Measurements from ENCODE around the gene CARD9. TPM values are rescaled to one million over a fixed set of nuclear protein-coding genes. Genes with fewer than 3 reads are reported as not detected.

CARD9 gene
- total RNA-seq, 1 donor from 2014 or later = 1.4 TPM

GRCh38 chr9:136403915-136404800, 30.7 kb upstream of the CARD9 start:
- intact Hi-C loops (cut with DNase I) = loop anchor here (5.0 kb wide), 1 partner anchor 162 kb away; no protein-coding TSS in a partner anchor
- no peak for ATAC-seq
- DNase-seq (ENCODE audit: missing footprints) = no peak

- ATAC-seq (no peak), DNase-seq (ENCODE audit: missing footprints) (no peak)
- intact Hi-C loops (cut with DNase I) = loop anchor here (5.0 kb wide), 1 partner anchor 161 kb away; no protein-coding TSS in a partner anchor
These were observed 30.1 kb upstream of the CARD9 start for GRCh38 chr9:136403538-136403914.

DNA sequence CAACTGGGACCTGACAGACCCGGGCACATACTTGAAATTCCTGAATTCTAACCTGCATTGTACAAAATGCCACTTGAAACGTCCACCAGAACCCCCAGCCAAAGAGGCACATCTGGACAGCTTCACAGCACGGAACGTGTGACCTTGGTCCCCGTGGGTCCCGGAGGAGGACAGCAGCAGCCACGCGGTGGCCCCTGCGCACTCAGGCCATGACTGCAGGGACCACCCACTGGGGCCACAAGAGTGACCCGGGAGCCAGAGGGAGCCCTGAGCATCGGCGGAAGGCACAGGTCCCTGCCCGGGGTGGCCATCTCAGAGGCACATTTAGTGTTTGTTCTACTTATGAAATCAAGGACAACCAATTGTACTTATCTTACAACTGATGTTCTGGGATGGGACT, 28.6 kb upstream of the CARD9 start:
- intact Hi-C loops (cut with DNase I) = loop anchor here (5.0 kb wide), 1 partner anchor 160 kb away; no protein-coding TSS in a partner anchor
- DNase-seq (ENCODE audit: missing footprints) (no peak), ATAC-seq (no peak)

GRCh38 chr9:136401173-136401922, 27.9 kb upstream of the CARD9 start:
- DNase-seq (ENCODE audit: missing footprints) (no peak), ATAC-seq (no peak)
- intact Hi-C loops (cut with DNase I) = loop anchor here (5.0 kb wide), 1 partner anchor 159 kb away; no protein-coding TSS in a partner anchor

DNA sequence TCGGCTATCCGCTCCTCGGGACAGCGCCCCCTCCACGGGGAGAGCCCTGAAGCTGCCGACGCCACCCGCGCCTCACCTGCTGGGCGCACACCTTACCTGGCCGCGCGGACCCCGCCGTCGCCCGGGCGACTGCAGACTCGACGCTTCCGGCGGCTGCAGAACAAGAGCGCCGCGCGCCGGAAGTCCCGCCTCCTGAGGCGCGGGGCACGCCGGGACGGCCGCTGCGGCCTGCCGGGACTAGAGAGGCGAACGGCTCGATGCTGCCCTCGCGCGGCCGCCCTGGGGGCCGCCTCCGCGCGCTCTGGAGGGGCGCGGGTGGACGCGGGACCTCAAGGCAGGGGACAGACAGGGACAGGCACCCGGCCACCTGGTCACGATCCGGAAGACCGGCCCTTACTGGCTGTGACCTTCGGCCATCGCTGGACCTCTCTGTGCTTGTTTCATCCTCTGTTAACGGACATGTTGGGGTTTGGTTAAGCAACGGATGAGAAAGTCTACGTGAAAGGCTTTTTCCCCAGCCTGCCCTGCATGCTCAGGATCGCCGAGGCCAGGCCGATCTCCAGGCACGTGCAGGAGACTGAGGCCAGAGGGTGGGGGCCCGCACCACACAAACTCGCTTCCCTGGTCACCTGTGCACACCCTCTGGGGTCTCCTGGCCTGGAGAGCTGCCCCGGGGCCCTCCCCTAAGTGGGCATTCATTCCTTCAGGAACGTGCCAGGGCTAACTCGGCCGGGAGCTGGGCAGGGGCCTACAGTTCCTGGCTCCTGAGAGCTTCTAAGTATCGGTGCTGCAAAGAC, 26.8 kb upstream of the CARD9 start, which contains the start of gene SNAPC4:
Gene SNAPC4 (minus strand): TSS at position 133 of the 797 bp plus-strand sequence. CDS start 1,742 bp downstream, outside the sequence.
- DNase-seq (ENCODE audit: missing footprints) (peak; percentile 96), ATAC-seq (peak; percentile 91)
- intact Hi-C loops (cut with DNase I) = loop anchor here (1.0 to 5.0 kb wide), 3 partner anchors 61 to 158 kb away; no protein-coding TSS in a partner anchor

DNA sequence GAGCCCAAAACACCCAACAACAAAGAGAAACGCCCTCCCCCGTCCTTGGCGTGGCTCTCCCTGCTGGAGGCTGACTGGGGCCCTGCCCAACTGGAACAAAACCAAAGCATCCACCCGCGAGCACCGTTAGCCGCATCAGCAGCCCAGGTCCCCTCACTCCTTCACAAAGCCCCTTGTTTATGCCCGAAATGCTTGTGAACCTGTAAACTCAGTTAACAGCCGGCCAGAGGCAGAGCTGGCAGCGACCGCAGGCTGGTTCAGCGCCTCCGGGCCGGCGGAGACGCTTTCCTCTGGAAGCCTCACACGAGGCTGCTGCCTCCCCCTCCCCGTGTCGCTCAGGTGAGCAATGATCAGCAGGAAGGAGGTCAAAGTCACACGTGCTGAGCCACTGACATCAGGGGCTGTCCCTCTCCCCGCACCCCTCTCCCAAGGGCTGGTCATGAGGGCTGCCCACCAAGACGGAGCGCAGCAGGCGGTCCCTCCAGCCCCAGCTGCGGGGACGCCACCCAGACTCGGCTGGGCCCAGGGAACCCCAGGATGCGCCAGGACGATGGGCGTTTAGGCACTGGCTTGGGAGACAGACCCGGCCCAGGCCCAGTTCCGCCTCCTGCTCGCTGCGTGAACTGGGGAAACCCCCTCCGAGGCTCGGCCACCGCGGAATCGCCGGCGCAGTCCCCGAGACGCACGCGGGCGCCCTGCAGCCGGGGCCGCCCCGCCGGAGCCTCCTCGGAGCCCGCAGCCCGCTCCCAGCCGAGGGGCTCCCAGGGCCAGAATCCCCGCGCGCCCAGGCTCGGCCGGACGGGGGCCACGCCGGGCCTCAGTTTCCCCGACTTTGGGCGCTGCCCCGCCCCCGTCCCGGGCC, 25.9 kb upstream of the CARD9 start:
- DNase-seq (ENCODE audit: missing footprints) = no peak
- intact Hi-C loops (cut with DNase I) = loop anchor here (1.0 to 5.0 kb wide), 3 partner anchors 60 to 157 kb away; no protein-coding TSS in a partner anchor
- ATAC-seq = no peak

GRCh38 chr9:136398286-136398685, 24.8 kb upstream of the CARD9 start:
- intact Hi-C loops (cut with DNase I) = no loop called here
- no peak for DNase-seq (ENCODE audit: missing footprints)
- no peak for ATAC-seq

DNA sequence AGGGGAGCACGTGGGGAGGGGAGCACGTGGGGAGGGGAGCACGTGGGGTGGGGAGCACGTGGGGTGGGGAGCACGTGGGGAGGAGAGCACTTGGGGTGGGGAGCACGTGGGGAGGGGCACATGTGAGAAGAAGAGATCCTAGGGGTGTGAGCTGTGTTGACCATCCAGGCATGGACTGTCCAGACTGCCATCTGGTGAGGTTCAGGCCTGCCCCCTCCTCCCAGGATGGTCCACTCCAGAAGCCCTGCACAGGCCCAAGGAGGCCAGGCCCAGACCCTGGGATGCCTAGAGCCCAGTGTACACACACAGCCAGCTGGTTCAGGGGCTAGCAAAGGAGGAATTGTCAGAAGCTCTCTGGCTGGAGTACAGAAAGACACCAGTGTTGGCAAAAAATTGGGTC, 24.2 kb upstream of the CARD9 start:
- DNase-seq (ENCODE audit: missing footprints) (no peak), ATAC-seq (no peak)
- intact Hi-C loops (cut with DNase I) = no loop called here

DNA sequence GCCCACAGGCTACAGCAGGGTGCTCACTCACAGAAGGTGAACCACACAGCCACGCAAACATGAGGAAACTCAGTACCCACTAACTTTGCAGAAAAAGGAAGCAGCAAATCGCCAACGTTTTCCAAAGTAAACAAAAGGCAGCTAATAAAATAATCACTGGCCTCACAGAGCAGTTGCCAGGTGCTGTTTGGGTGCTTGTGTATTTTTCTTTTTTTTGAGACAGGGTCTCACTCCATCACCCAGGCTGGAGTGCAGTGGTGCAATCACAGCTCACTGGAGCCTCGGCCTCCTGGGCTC, 22.7 kb upstream of the CARD9 start:
- DNase-seq (ENCODE audit: missing footprints) = no peak
- intact Hi-C loops (cut with DNase I) = no loop called here
- no peak for ATAC-seq

DNA sequence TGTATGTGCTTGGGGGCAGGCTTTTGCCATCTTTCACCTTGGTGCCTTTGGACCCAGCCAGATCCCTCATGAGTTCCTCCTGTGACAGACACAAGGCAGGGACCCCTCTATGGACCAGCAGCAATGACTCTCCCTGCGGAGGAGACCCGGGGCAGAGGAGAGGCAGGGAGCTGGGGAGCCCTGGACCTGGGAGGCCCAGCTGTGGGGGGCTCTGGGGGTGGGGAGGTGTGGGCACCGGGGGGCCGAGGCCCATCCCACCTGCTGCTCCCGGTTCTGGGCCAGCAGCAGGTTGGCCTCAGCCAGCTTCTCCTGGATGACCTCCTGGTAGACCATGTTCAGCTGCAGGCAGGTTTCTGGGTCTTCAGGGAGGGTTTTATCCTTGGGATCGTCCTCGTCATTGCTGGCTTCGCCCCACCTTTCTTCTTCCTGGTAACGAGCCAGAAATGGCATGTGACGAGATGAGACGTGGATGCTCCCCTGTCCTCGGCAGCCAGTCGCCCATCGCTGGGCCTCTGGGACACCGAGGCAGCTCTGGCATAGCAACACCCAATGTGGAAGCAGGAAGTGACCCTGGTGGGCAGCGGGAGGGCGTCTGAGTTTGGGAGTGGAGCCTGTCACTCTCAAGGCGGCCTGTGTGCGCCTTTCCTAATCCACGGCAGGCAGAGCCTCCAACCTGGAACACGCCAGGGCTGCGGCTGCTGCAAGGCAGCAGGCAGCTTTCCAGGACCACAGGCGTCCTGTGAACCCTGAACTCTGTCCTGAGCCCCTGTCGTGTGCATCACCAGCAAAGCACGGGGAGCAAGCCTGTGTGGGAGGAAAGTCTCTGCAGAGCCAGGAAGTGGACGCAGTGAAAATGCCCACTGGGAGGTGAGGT, 22.1 kb upstream of the CARD9 start:
- ATAC-seq (no peak), DNase-seq (ENCODE audit: missing footprints) (no peak)
- intact Hi-C loops (cut with DNase I) = no loop called here

GRCh38 chr9:136395020-136395340, 21.5 kb upstream of the CARD9 start:
- ATAC-seq = no peak
- intact Hi-C loops (cut with DNase I) = no loop called here

DNA sequence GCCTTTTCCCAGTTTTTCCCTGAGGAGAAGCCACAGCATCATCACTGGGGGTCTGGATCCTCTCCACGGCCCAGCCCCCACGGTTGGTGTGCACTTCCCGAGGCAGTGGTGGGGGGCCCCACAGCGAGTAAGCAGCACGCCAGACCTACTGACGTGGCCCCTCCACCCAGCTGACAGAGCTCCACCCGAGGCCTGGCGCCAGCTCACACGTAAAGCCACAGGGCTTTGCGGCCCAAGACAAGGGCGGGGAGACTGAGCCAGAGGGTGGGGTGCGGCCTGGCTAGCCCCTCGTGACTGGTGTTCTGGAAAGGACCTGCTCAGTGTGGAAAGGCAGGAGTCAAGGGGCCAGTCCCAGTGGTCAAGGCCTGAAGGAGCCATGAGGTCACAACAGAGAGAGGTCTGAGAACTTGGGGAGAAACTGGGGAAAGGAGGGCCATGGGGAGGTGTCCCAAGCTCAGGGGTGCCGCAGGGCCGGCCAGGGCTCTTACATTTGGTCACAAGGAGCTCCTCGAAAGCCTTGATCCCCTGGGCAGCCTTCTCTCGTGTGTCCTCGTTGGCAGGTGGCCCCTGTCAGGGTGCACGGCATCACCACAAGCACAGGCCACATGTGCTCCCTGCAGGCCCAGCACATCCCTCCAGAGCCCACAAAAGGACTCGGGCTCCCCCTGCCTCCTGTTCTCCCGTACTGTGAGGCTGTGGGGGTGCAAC, 21.0 kb upstream of the CARD9 start:
- DNase-seq (ENCODE audit: missing footprints) (no peak), ATAC-seq (no peak)
- intact Hi-C loops (cut with DNase I) = no loop called here

More at GRCh38 chr9:136395020-136395340, 21.5 kb upstream of the CARD9 start:
- DNase-seq (ENCODE audit: missing footprints) = no peak

DNA sequence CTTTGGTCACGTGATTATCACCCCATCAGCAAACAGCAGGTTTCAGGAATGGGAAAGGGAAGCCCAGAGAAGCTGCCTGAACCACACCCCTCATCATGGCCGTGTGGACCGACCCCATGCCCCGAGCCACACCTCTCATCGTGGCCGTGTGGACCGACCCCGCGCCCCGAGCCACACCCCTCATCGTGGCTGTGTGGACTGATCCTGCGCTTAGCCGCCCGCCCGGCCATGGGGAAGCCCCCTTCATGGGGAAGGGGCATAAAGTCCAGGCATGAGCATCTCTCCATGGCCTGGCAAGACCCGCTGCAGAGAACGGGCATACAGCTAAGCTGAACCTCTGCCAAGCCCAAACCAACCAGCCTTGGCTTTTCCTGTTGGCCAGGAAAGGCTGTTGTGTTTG, 20.1 kb upstream of the CARD9 start:
- intact Hi-C loops (cut with DNase I) = no loop called here
- ATAC-seq = no peak
- DNase-seq (ENCODE audit: missing footprints) = no peak

GRCh38 chr9:136392538-136393449, 19.3 kb upstream of the CARD9 start:
- intact Hi-C loops (cut with DNase I) = no loop called here
- ATAC-seq = no peak
- DNase-seq (ENCODE audit: missing footprints) = no peak

- no peak for DNase-seq (ENCODE audit: missing footprints)
- intact Hi-C loops (cut with DNase I) = no loop called here
- ATAC-seq = no peak
These were observed 18.5 kb upstream of the CARD9 start for GRCh38 chr9:136391737-136392537.

Measured in Right ventricle myocardium inferior (tissue), 1 donor.